ENCODE measurements around the gene WNT4. TPM values are rescaled to one million over a fixed set of nuclear protein-coding genes. Genes with fewer than 3 reads are reported as not detected.
A peak's percentile ranks its signal among the peaks of the same experiment; 100 is the strongest.

Gene WNT4
- total and polyA plus RNA-seq, 2 donors from 2014 or later, result 0.45 to 0.69 TPM

GRCh38 chr1:22090867-22091266, 52.0 kb downstream of the WNT4 start:
- Histone ChIP-seq H3K4me1 (ENCODE audit: control insufficient read depth in 2 of 3, insufficient read depth in 2 of 3, low read depth in 1 of 3, low read length in 3 of 3) (peaks cover 0 to 17% (median 8%) of the 10 kb centered on the region in 3 donors), H3K36me3 (ENCODE audit: control insufficient read depth in 2 of 3, insufficient read depth in 3 of 3, low read length in 3 of 3) (peaks cover 6 to 16% (median 12%) of the 10 kb centered on the region in 3 donors), H3K27ac (ENCODE audit: low read depth in 2 of 2, low read length in 2 of 2) (no peak overlapping the region), H3K4me3 (ENCODE audit: low read length in 3 of 3) (no peak overlapping the region), H3K9ac (ENCODE audit: low read length in 3 of 3) (no peak overlapping the region), H3K27me3 (ENCODE audit: control insufficient read depth, insufficient read depth, low read length) (no peaks in the 10 kb centered on the region), H3K9me3 (ENCODE audit: control insufficient read depth in 2 of 3, insufficient read depth in 1 of 3, low read length in 3 of 3) (no peaks in the 10 kb centered on the region)
- intact Hi-C loops (cut with DNase I), result no loop called here
- FAIRE-seq, result no peak
- DNase-seq, result no peak
- TF ChIP-seq CTCF (IDR thresholded peaks at IDR 0.05; ENCODE audit: borderline replicate concordance, extremely low read depth, insufficient read depth), result no peak

DNA sequence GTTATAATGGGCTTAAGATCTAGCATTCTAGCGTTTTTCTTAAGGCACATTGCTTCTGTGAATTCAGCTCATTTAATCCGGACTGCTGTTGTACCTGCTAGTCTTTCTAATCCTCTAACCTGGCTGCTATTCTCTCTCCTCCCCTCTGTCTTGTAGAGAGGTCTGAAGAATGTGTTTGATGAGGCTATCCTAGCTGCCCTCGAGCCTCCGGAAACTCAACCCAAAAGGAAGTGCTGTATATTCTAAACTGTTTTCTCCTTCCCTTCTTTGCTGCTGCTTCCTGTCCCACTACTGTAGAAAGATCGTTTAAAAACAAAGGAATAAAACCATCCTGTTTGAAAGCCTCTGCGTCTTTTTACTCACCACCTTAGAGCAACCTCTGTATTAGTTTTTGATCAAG, 53.1 kb downstream of the WNT4 start:
- H3K4me3 ChIP-seq (ENCODE audit: low read length in 3 of 3), result peak overlapping the region in 1 of 3 donors; percentile 16
- intact Hi-C loops (cut with DNase I), result no loop called here
- H3K9me3 ChIP-seq (ENCODE audit: control insufficient read depth in 2 of 3, insufficient read depth in 1 of 3, low read length in 3 of 3), result no peaks in the 10 kb centered on the region
- H3K27me3 ChIP-seq (ENCODE audit: control insufficient read depth, insufficient read depth, low read length), result no peaks in the 10 kb centered on the region
- peaks cover 0 to 17% (median 8%) of the 10 kb centered on the region in 3 donors for H3K4me1 ChIP-seq (ENCODE audit: control insufficient read depth in 2 of 3, insufficient read depth in 2 of 3, low read depth in 1 of 3, low read length in 3 of 3)
- DNase-seq, result no peak
- no peak for TF ChIP-seq CTCF (IDR thresholded peaks at IDR 0.05; ENCODE audit: borderline replicate concordance, extremely low read depth, insufficient read depth)
- peak overlapping the region in 1 of 2 donors; percentile 19 for H3K27ac ChIP-seq (ENCODE audit: low read depth in 2 of 2, low read length in 2 of 2)
- FAIRE-seq, result no peak
- peaks cover 6 to 14% (median 12%) of the 10 kb centered on the region in 3 donors for H3K36me3 ChIP-seq (ENCODE audit: control insufficient read depth in 2 of 3, insufficient read depth in 3 of 3, low read length in 3 of 3)
- no peak overlapping the region for H3K9ac ChIP-seq (ENCODE audit: low read length in 3 of 3)

DNA sequence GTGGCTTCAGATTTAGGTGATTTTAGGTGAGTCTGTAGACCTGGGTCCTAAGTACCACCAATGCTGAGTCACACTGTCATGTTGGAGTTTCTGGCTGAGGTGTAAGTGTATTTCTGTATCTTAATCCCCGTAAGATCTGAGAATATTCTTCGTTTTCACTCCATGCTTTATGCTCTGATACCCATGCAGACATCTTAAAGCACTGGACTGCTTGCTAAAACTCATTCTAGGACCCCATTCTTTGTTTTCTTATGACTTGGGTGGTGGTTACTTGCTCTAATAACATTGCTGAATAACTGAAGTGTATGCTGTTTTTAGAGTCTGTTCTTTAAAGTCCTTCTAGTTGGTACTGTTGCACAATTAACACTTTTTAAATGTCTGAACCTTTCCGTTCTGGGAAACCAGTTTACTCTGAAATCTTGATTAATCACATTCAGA, 53.7 kb downstream of the WNT4 start:
- intact Hi-C loops (cut with DNase I), result no loop called here
- FAIRE-seq (no peak), DNase-seq (no peak)
- no peak for TF ChIP-seq CTCF (IDR thresholded peaks at IDR 0.05; ENCODE audit: borderline replicate concordance, extremely low read depth, insufficient read depth)
- Histone ChIP-seq H3K36me3 (ENCODE audit: control insufficient read depth in 2 of 3, insufficient read depth in 3 of 3, low read length in 3 of 3) (peaks cover 8 to 14% (median 12%) of the 10 kb centered on the region in 3 donors), H3K27me3 (ENCODE audit: control insufficient read depth, insufficient read depth, low read length) (no peaks in the 10 kb centered on the region), H3K4me1 (ENCODE audit: control insufficient read depth in 2 of 3, insufficient read depth in 2 of 3, low read depth in 1 of 3, low read length in 3 of 3) (peaks cover 0 to 17% (median 8%) of the 10 kb centered on the region in 3 donors), H3K9me3 (ENCODE audit: control insufficient read depth in 2 of 3, insufficient read depth in 1 of 3, low read length in 3 of 3) (no peaks in the 10 kb centered on the region), H3K9ac (ENCODE audit: low read length in 3 of 3) (no peak overlapping the region), H3K27ac (ENCODE audit: low read depth in 2 of 2, low read length in 2 of 2) (no peak overlapping the region), H3K4me3 (ENCODE audit: low read length in 3 of 3) (peak overlapping the region in 1 of 3 donors; percentile 3)

GRCh38 chr1:22088331-22088730, 54.6 kb downstream of the WNT4 start:
- DNase-seq, result no peak
- FAIRE-seq, result no peak
- peaks cover 0 to 17% (median 8%) of the 10 kb centered on the region in 3 donors for H3K4me1 ChIP-seq (ENCODE audit: control insufficient read depth in 2 of 3, insufficient read depth in 2 of 3, low read depth in 1 of 3, low read length in 3 of 3)
- no peaks in the 10 kb centered on the region for H3K9me3 ChIP-seq (ENCODE audit: control insufficient read depth in 2 of 3, insufficient read depth in 1 of 3, low read length in 3 of 3)
- no peak overlapping the region for H3K4me3 ChIP-seq (ENCODE audit: low read length in 3 of 3)
- H3K27ac ChIP-seq (ENCODE audit: low read depth in 2 of 2, low read length in 2 of 2), result no peak overlapping the region
- intact Hi-C loops (cut with DNase I), result no loop called here
- no peaks in the 10 kb centered on the region for H3K27me3 ChIP-seq (ENCODE audit: control insufficient read depth, insufficient read depth, low read length)
- TF ChIP-seq CTCF (IDR thresholded peaks at IDR 0.05; ENCODE audit: borderline replicate concordance, extremely low read depth, insufficient read depth), result no peak
- H3K9ac ChIP-seq (ENCODE audit: low read length in 3 of 3), result no peak overlapping the region
- H3K36me3 ChIP-seq (ENCODE audit: control insufficient read depth in 2 of 3, insufficient read depth in 3 of 3, low read length in 3 of 3), result peaks cover 8 to 12% (median 11%) of the 10 kb centered on the region in 3 donors
